WTC11 (cell line): ENCODE data around the gene CD200R1. TPM values are rescaled to one million over a fixed set of nuclear protein-coding genes. Genes with fewer than 3 reads are reported as not detected.

Experiments
- ATAC-seq: fragments of 200-7000 bp; cut with Tn5 transposase; 2 replicates; pipeline ENCODE4 v1.10.0; 2021; ENCODE audit warnings: mild to moderate bottlenecking, moderate library complexity
- CTCF ChIA-PET: fragments of 300-600 bp; sonication (Branson Sonifier 250); formaldehyde crosslinking; loops from one replicate; lab custom pipeline; 2021; ENCODE audit warnings: antibody characterized with exemption; lab: Charles Lee
- POLR2A ChIA-PET: fragments of 350-600 bp; sonication (Branson Sonifier 250); formaldehyde crosslinking; loops from one replicate; lab custom pipeline; 2021; ENCODE audit warnings: antibody characterized with exemption; lab: Charles Lee
- DNase-seq: peaks from one replicate; pipeline ENCODE4 v3.0.0; 2021; ENCODE audit warnings: low spot score
- H3K27ac Mint-ChIP-seq: 2 replicates; pipeline ENCODE4 v1.8.0; 2021; ENCODE audit warnings: mixed read lengths
- H3K27me3 Mint-ChIP-seq: 2 replicates; pipeline ENCODE4 v1.8.0; 2021; ENCODE audit warnings: low read depth, mild to moderate bottlenecking, moderate library complexity, mixed read lengths
- H3K36me3 Mint-ChIP-seq: 2 replicates; pipeline ENCODE4 v1.8.0; 2021; ENCODE audit warnings: mixed read lengths
- H3K4me1 Mint-ChIP-seq: 2 replicates; pipeline ENCODE4 v1.8.0; 2022; ENCODE audit warnings: mixed read lengths
- H3K4me3 Mint-ChIP-seq: 2 replicates; pipeline ENCODE4 v1.8.0; 2021; ENCODE audit warnings: mild to moderate bottlenecking, moderate library complexity, mixed read lengths
- H3K9me3 Mint-ChIP-seq: 2 replicates; pipeline ENCODE4 v1.8.0; 2021; ENCODE audit warnings: mixed read lengths
- ARID4B ChIP-seq: sonication (generic); formaldehyde crosslinking; IDR thresholded peaks from 2 replicates; pipeline ENCODE4 v1.8.0; 2023; ENCODE audit warnings: missing genetic modification reagents, mild to moderate bottlenecking, borderline replicate concordance
- ATF3 ChIP-seq: sonication (generic); formaldehyde crosslinking; conservative IDR thresholded peaks from 2 replicates; pipeline ENCODE4 v1.8.1; 2022; ENCODE audit warnings: mild to moderate bottlenecking, missing genetic modification reagents
- E2F1 ChIP-seq: sonication (generic); formaldehyde crosslinking; IDR thresholded peaks from 2 replicates; pipeline ENCODE4 v1.8.0; 2022; ENCODE audit warnings: mild to moderate bottlenecking, missing genetic modification reagents
- E2F5 ChIP-seq: sonication (generic); formaldehyde crosslinking; IDR thresholded peaks from 2 replicates; pipeline ENCODE4 v1.8.1; 2022; ENCODE audit warnings: mild to moderate bottlenecking, moderate library complexity, missing genetic modification reagents
- ELF4 ChIP-seq: sonication (generic); formaldehyde crosslinking; IDR thresholded peaks from 2 replicates; pipeline ENCODE4 v1.8.1; 2022; ENCODE audit warnings: low read depth, mild to moderate bottlenecking, moderate library complexity, missing genetic modification reagents
- FOXJ3 ChIP-seq: sonication (generic); formaldehyde crosslinking; IDR thresholded peaks from 2 replicates; pipeline ENCODE4 v1.9.0; 2021; ENCODE audit warnings: missing genetic modification reagents, mild to moderate bottlenecking, borderline replicate concordance
- GTF2I ChIP-seq: fragments of 250-450 bp; sonication (Bioruptor Pico); conservative IDR thresholded peaks from 2 replicates; pipeline ENCODE4 v1.4.0; 2021; ENCODE audit warnings: mild to moderate bottlenecking
- JUN ChIP-seq: sonication (generic); formaldehyde crosslinking; IDR thresholded peaks from 2 replicates; pipeline ENCODE4 v1.8.0; 2023; ENCODE audit warnings: mild to moderate bottlenecking, missing genetic modification reagents
- MXD4 ChIP-seq: fragments of 250-450 bp; sonication (Bioruptor Pico); IDR thresholded peaks from 2 replicates; pipeline ENCODE4 v1.8.0; 2021; ENCODE audit warnings: mild to moderate bottlenecking, moderate library complexity, borderline replicate concordance
- NFE2L1 ChIP-seq: sonication (generic); formaldehyde crosslinking; IDR thresholded peaks from 2 replicates; pipeline ENCODE4 v1.8.1; 2023; ENCODE audit warnings: missing genetic modification reagents
- NFYB ChIP-seq: sonication (generic); formaldehyde crosslinking; conservative IDR thresholded peaks from 2 replicates; pipeline ENCODE4 v1.8.0; 2022; ENCODE audit warnings: low read depth, missing genetic modification reagents
- PRDM15 ChIP-seq: sonication (generic); formaldehyde crosslinking; IDR thresholded peaks from 2 replicates; pipeline ENCODE4 v1.8.0; 2022; ENCODE audit warnings: missing genetic modification reagents
- PRRX2 ChIP-seq: fragments of 250-450 bp; sonication (Bioruptor Pico); IDR thresholded peaks from 2 replicates; pipeline ENCODE4 v1.8.0; 2021; ENCODE audit warnings: mild to moderate bottlenecking
- ZMAT4 ChIP-seq: fragments of 250-450 bp; sonication (Bioruptor Pico); IDR thresholded peaks from 2 replicates; pipeline ENCODE4 v1.9.0; 2021; ENCODE audit warnings: mild to moderate bottlenecking
- ZNF317 ChIP-seq: sonication (generic); formaldehyde crosslinking; IDR thresholded peaks from 2 replicates; pipeline ENCODE4 v1.8.1; 2023; ENCODE audit warnings: low read depth, mild to moderate bottlenecking, moderate library complexity, missing genetic modification reagents, borderline replicate concordance
- ZNF396 ChIP-seq: fragments of 250-450 bp; sonication (Bioruptor Pico); IDR thresholded peaks from 2 replicates; pipeline ENCODE4 v1.8.0; 2021; ENCODE audit warnings: mild to moderate bottlenecking, moderate library complexity, borderline replicate concordance
- ZNF532 ChIP-seq: fragments of 250-450 bp; sonication (Bioruptor Pico); IDR thresholded peaks from 2 replicates; pipeline ENCODE4 v1.9.0; 2021; ENCODE audit warnings: mild to moderate bottlenecking, borderline replicate concordance
- total RNA-seq: library from RNA; stranded (reverse); gene quantifications from 3 replicates; pipeline ENCODE4 v1.2.3, GENCODE V29; 2021

The CD200R1 gene
- total RNA-seq, 1 experiment from 2014 or later: not detected

GRCh38 chr3:113005611-113006010 is 30.7 kb upstream of the CD200R1 start:
- ChIA-PET POLR2A (no interaction called here), CTCF (no interaction called here)
- ATAC-seq: no peak
- DNase-seq: no peak
- peaks cover 74% of the 10 kb centered on the region for H3K36me3 Mint-ChIP-seq
- H3K4me1 Mint-ChIP-seq: peaks cover 11% of the 10 kb centered on the region
- TF ChIP-seq ZMAT4 (CRISPR knock-in tag) (no peak), ELF4 (no peak), ZNF532 (CRISPR knock-in tag) (no peak), NFYB (no peak), FOXJ3 (CRISPR knock-in tag) (no peak), JUN (CRISPR knock-in tag) (no peak), MXD4 (CRISPR knock-in tag) (no peak), E2F1 (CRISPR knock-in tag) (no peak), ATF3 (CRISPR knock-in tag) (no peak), ARID4B (no peak), NFE2L1 (CRISPR knock-in tag) (no peak), PRRX2 (CRISPR knock-in tag) (no peak), ZNF396 (CRISPR knock-in tag) (no peak), E2F5 (CRISPR knock-in tag) (no peak), GTF2I (CRISPR knock-in tag) (no peak), PRDM15 (CRISPR knock-in tag) (no peak), ZNF317 (no peak)
- H3K4me3 Mint-ChIP-seq: no peak overlapping the region
- no peaks in the 10 kb centered on the region for H3K27me3 Mint-ChIP-seq
- H3K9me3 Mint-ChIP-seq: no peaks in the 10 kb centered on the region
- 0 out of 2 replicates have a peak overlapping the region, but pooled peaks have one; percentile 38 for H3K27ac Mint-ChIP-seq
